ENCODE measurements around the gene CD81.

The CD81 gene

GRCh38 chr11:2433106-2433925, 56.2 kb downstream of the CD81 start:
- H3K4me3 ChIP-seq (ENCODE audit: low read depth, low read length): no peak overlapping the region
- TF ChIP-seq CTCF (IDR thresholded peaks at IDR 0.05; ENCODE audit: control insufficient read depth, extremely low read depth, insufficient read depth): no peak
- DNase-seq (ENCODE audit: low read depth): no peak

DNA sequence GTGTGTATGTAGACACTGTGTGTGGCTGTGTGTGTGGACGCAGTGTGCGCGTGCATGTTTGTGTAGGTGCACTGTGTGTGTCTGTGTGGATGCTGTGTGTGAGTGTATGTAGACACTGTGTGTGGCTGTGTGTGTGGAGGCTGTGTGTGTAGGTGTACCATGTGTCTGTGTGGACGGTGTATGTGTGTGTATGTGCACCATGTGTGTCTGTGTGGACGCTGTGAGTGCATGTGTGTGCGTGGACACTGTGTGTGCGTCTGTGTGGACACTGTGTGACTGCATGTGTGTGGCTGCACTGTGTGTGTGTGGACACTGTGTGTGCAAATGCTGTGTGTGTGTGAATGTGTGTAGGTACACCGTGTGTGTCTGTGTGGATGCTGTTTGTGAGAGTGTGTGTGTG, 56.9 kb downstream of the CD81 start:
- DNase-seq (ENCODE audit: low read depth): no peak
- H3K4me3 ChIP-seq (ENCODE audit: low read depth, low read length): no peak overlapping the region
- no peak for TF ChIP-seq CTCF (IDR thresholded peaks at IDR 0.05; ENCODE audit: control insufficient read depth, extremely low read depth, insufficient read depth)

DNA sequence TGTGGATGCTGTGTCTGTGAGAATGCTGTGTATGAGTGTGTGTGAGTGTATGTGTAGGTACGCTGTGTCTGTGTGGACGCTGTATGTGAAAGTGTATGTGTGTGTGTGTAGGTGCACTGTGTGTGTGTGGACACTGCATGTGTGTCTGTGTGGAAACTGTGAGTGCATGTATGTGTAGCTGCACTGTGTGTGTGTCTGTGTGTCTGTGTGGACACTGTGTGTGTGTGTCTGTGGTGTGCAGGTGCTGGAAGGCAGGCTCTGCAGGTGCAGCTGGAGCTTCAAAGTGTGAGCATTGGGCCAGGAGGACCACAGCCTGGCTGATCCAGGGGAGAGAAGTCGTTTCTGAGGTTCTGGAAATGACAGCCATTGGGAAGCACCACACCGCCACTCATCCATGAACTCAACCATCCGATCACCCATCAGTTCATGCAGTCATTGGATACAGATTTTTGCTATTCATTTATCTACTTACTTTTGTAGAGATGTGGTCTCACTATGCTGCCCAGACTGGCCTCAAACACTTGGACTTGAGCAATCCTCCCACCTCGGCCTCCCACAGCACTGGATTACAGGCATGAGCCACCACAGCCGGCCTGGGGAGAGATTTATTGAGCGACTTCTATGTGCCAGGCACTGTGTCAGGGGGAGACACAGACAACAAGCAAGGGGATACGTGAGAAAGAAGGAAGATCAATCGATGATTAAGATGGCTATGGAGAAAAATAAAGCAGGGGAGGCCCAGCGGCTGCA, 57.6 kb downstream of the CD81 start:
- no peak overlapping the region for H3K4me3 ChIP-seq (ENCODE audit: low read depth, low read length)

GRCh38 chr11:2435288-2436012, 58.3 kb downstream of the CD81 start:
- TF ChIP-seq CTCF (IDR thresholded peaks at IDR 0.05; ENCODE audit: control insufficient read depth, extremely low read depth, insufficient read depth): no peak
- DNase-seq (ENCODE audit: low read depth): no peak

More for the DNA sequence above, 57.6 kb downstream of the CD81 start:
- no peak for DNase-seq (ENCODE audit: low read depth)
- no peak for TF ChIP-seq CTCF (IDR thresholded peaks at IDR 0.05; ENCODE audit: control insufficient read depth, extremely low read depth, insufficient read depth)

GRCh38 chr11:2436013-2436520, 59.0 kb downstream of the CD81 start:
- no peak for DNase-seq (ENCODE audit: low read depth)
- no peak overlapping the region for H3K4me3 ChIP-seq (ENCODE audit: low read depth, low read length)
- TF ChIP-seq CTCF (IDR thresholded peaks at IDR 0.05; ENCODE audit: control insufficient read depth, extremely low read depth, insufficient read depth): no peak

More at GRCh38 chr11:2435288-2436012, 58.3 kb downstream of the CD81 start:
- no peak overlapping the region for H3K4me3 ChIP-seq (ENCODE audit: low read depth, low read length)

DNA sequence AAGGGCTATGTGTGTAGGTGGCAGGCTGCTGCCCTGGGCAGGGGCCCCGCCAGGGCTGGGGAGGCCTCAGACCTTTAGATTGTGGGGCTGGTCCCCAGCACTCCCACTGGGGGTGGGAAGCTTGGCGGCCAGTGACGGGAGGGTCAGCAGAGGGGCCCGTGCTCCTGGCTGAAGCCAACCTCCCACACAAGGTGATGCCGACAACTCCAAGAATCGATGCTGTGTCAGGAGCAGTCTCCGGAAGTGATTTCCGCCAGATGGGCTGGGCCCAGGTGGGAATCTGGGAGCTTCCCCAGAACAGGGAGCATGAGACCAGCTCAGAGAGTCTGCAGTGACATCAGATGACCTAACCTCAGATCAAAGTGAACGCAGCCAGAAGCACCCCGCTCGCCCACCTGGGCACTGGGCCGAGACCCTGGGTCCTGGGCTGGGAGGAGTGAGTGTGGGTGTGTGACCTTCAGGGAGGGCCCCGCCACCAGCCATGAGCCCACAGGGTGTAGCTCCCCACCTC, 59.5 kb downstream of the CD81 start:
- no peak for TF ChIP-seq CTCF (IDR thresholded peaks at IDR 0.05; ENCODE audit: control insufficient read depth, extremely low read depth, insufficient read depth)
- no peak for DNase-seq (ENCODE audit: low read depth)
- H3K4me3 ChIP-seq (ENCODE audit: low read depth, low read length): no peak overlapping the region

Data from LNCaP clone FGC (cell line).